Stimulated activated CD4-positive, alpha-beta T cell treated with anti-CD3 and anti-CD28 coated beads, Interleukin-4, amount 100 ng/mL, for 1 hour (primary cell): ENCODE data around the gene RCN2.
"Not testable (repeated sequence)": the region's sequence is repeated elsewhere in the genome, so short reads cannot be mapped to it uniquely, and the experiment has no call there.

Source experiments
- DNase-seq: peaks from one replicate; pipeline ENCODE4 v3.0.0-alpha.2; 2020

RCN2 gene

GRCh38 chr15:76931397-76932134 is at the start of gene RCN2:
Gene RCN2 (plus strand): TSS chr15:76931749. CDS start chr15:76931842, 93 bp downstream.
- DNase-seq: peak; percentile 92

- DNase-seq: no peak
These were observed 46.3 kb upstream of the RCN2 start for GRCh38 chr15:76885212-76885611.

- not testable (repeated sequence) for DNase-seq
These were observed 44.0 kb upstream of the RCN2 start for GRCh38 chr15:76887280-76888141.

GRCh38 chr15:76892836-76893235 is 38.7 kb upstream of the RCN2 start:
- DNase-seq: not testable (repeated sequence)

- DNase-seq: no peak
These were observed 37.4 kb upstream of the RCN2 start for GRCh38 chr15:76894174-76894573.

GRCh38 chr15:76898102-76898501 is 33.4 kb upstream of the RCN2 start:
- DNase-seq: no peak

GRCh38 chr15:76899176-76899930 is 32.2 kb upstream of the RCN2 start:
- DNase-seq: not testable (repeated sequence)

- DNase-seq: not testable (repeated sequence)
These were observed 31.6 kb upstream of the RCN2 start for GRCh38 chr15:76899931-76900310.

- DNase-seq: no peak
These were observed 29.6 kb upstream of the RCN2 start for GRCh38 chr15:76901965-76902364.

- DNase-seq: no peak
These were observed 28.3 kb upstream of the RCN2 start for GRCh38 chr15:76903251-76903681.

- no peak for DNase-seq
These were observed 27.0 kb upstream of the RCN2 start for GRCh38 chr15:76904461-76905012.

- peak; percentile 92 for DNase-seq
These were observed 26.3 kb upstream of the RCN2 start, which contains the start of gene SCAPER for GRCh38 chr15:76905013-76905839. Gene SCAPER (minus strand): TSS chr15:76905340. CDS start chr15:76883817, 21,523 bp downstream.

- no peak for DNase-seq
These were observed 25.7 kb upstream of the RCN2 start for GRCh38 chr15:76905855-76906254.

- no peak for DNase-seq
These were observed 19.1 kb upstream of the RCN2 start for GRCh38 chr15:76912430-76912829.

GRCh38 chr15:76913737-76914136 is 17.8 kb upstream of the RCN2 start:
- DNase-seq: no peak

- DNase-seq: no peak
These were observed 15.2 kb upstream of the RCN2 start for GRCh38 chr15:76916369-76916768.

- no peak for DNase-seq
These were observed 3.3 kb upstream of the RCN2 start for GRCh38 chr15:76928201-76928600.

GRCh38 chr15:76929011-76929760 is 2.4 kb upstream of the RCN2 start:
- no peak for DNase-seq

GRCh38 chr15:76930831-76931396 is 635 bp upstream of the RCN2 start:
- no peak for DNase-seq

- DNase-seq: no peak
These were observed 802 bp downstream of the RCN2 start for GRCh38 chr15:76932135-76932966.
